Naive thymus-derived CD8-positive, alpha-beta T cell (primary cell): ENCODE results near the gene TNFRSF4. TPM values are rescaled to one million over a fixed set of nuclear protein-coding genes. Genes with fewer than 3 reads are reported as not detected.
"Not testable (repeated sequence)": the region's sequence is repeated elsewhere in the genome, so short reads cannot be mapped to it uniquely, and the experiment has no call there.

Experiments
- ATAC-seq, 2 donors: fragments of 150-1000 bp; cut with Tn5 transposase in 1 of 2; sonication (Bioruptor Pico), chemical (Tn5 transposase) in 1 of 2; 1 replicate in 1 of 2; 2 replicates in 1 of 2; pipeline ENCODE4 v1.10.0; 2021; ENCODE audit warnings: mild to moderate bottlenecking in 2 of 2, moderate library complexity in 2 of 2
- POLR2A ChIA-PET: fragments of 350-600 bp; sonication (Branson Sonifier 250); formaldehyde crosslinking; loops from one replicate; lab custom pipeline; 2021; ENCODE audit warnings: antibody characterized with exemption; lab: Charles Lee
- DNase-seq, 10 donors: peaks; one replicate each; pipeline versions ENCODE4 v3.0.0 to v3.0.0-alpha.2; 2020 to 2022
- H3K27ac Mint-ChIP-seq, 10 donors: one replicate each; pipeline ENCODE4 v1.8.0; 2020 to 2022; ENCODE audit warnings: mild to moderate bottlenecking in 10 of 10, mixed read lengths in 10 of 10, moderate library complexity in 4 of 10, inconsistent platforms in 1 of 10
- H3K27me3 Mint-ChIP-seq, 5 donors: one replicate each; pipeline ENCODE4 v1.8.0; 2021 to 2022; ENCODE audit warnings: mixed read lengths in 5 of 5
- H3K36me3 Mint-ChIP-seq, 3 donors: one replicate each; pipeline ENCODE4 v1.8.0; 2020 to 2022; ENCODE audit warnings: mixed read lengths in 3 of 3, mild to moderate bottlenecking in 2 of 3, inconsistent platforms in 1 of 3
- H3K4me1 Mint-ChIP-seq, 4 donors: one replicate each; pipeline ENCODE4 v1.8.0; 2021 to 2022; ENCODE audit warnings: mixed read lengths in 4 of 4
- H3K4me3 Mint-ChIP-seq, 10 donors: one replicate each; pipeline ENCODE4 v1.8.0; 2020 to 2022; ENCODE audit warnings: mild to moderate bottlenecking in 10 of 10, mixed read lengths in 10 of 10, moderate library complexity in 6 of 10, inconsistent platforms in 1 of 10
- H3K9me3 Mint-ChIP-seq, 9 donors: one replicate each; pipeline ENCODE4 v1.8.0; 2020 to 2022; ENCODE audit warnings: mixed read lengths in 9 of 9, mild to moderate bottlenecking in 3 of 9, inconsistent platforms in 1 of 9, moderate library complexity in 1 of 9
- polyA plus RNA-seq, 3 donors: library from polyadenylated mRNA; unstranded; fragments of 300-500 nt; fragmentation: Illumina TruSeq; gene quantifications; one replicate each; pipeline ENCODE4 v1.2.3, GENCODE V29; 2021
- total RNA-seq, 8 experiments: library from RNA in 2 of 8; stranded (reverse) in 2 of 8; gene quantifications; one replicate each; pipeline ENCODE4 v1.2.3 and lab custom pipeline; 2021 to 2026

The TNFRSF4 gene
- total and polyA plus RNA-seq, 5 experiments from 2014 or later: 0.30 to 0.73 (median 0.44) TPM

- Mint-ChIP-seq H3K4me1 (peaks cover 9 to 37% (median 25%) of the 10 kb centered on the region in 4 donors), H3K27me3 (no peaks in the 10 kb centered on the region), H3K36me3 (peaks cover 0 to 42% (median 0%) of the 10 kb centered on the region in 3 donors), H3K9me3 (no peaks in the 10 kb centered on the region), H3K4me3 (no peak overlapping the region), H3K27ac (no peak overlapping the region)
- DNase-seq (no peak), ATAC-seq (no peak)
- POLR2A ChIA-PET: no interaction called here
Observed at GRCh38 chr1:1253972-1254666, 40.2 kb upstream of the TNFRSF4 start.

GRCh38 chr1:1253314-1253713 is 39.4 kb upstream of the TNFRSF4 start:
- peak overlapping the region in 4 of 10 donors; percentile 31 to 80 (median 73) for H3K27ac Mint-ChIP-seq
- no peak overlapping the region for H3K4me3 Mint-ChIP-seq

GRCh38 chr1:1250786-1251284 is 36.9 kb upstream of the TNFRSF4 start:
- Mint-ChIP-seq H3K36me3 (peaks cover 0 to 20% (median 0%) of the 10 kb centered on the region in 3 donors), H3K9me3 (no peaks in the 10 kb centered on the region), H3K4me1 (peaks cover 6 to 30% (median 21%) of the 10 kb centered on the region in 4 donors), H3K4me3 (peak overlapping the region; percentile 41 to 90 (median 76)), H3K27me3 (peaks cover 0 to 1% (median 0%) of the 10 kb centered on the region in 5 donors), H3K27ac (peak overlapping the region; percentile 83 to 98 (median 95))
- peak in 9 of 10 donors; percentile 45 to 88 (median 79) for DNase-seq
- POLR2A ChIA-PET: interaction anchor here (0.8 to 1.8 kb wide), 15 partner anchors 8 to 309 kb away, joined by 3 to 8 read pairs (median 3); partner anchors contain the start of genes B3GALT6, C1orf159, TNFRSF4 and UBE2J2
- ATAC-seq: peak; percentile 98 to 99

More at GRCh38 chr1:1253314-1253713, 39.4 kb upstream of the TNFRSF4 start:
- Mint-ChIP-seq H3K36me3 (peaks cover 0 to 39% (median 0%) of the 10 kb centered on the region in 3 donors), H3K9me3 (no peaks in the 10 kb centered on the region), H3K27me3 (no peaks in the 10 kb centered on the region), H3K4me1 (peaks cover 9 to 37% (median 23%) of the 10 kb centered on the region in 4 donors)
- POLR2A ChIA-PET: interaction anchor here (1.3 kb wide), 1 partner anchor 21 kb away, joined by 4 read pairs; the partner anchor contains the start of gene B3GALT6
- DNase-seq (no peak), ATAC-seq (no peak)

- DNase-seq, H3K27me3 Mint-ChIP-seq, ATAC-seq, H3K36me3 Mint-ChIP-seq, H3K9me3 Mint-ChIP-seq: not testable (repeated sequence)
- POLR2A ChIA-PET: interaction anchor here (0.6 to 0.9 kb wide), 2 partner anchors 10 to 134 kb away, joined by 3 to 6 read pairs; no protein-coding TSS in a partner anchor
- H3K4me3 Mint-ChIP-seq: peak overlapping the region in 1 of 10 donors; percentile 27
- peak overlapping the region in 2 of 10 donors; percentile 46 to 48 for H3K27ac Mint-ChIP-seq
- peaks cover 6 to 26% (median 21%) of the 10 kb centered on the region in 4 donors for H3K4me1 Mint-ChIP-seq
Observed at GRCh38 chr1:1248009-1248913, 34.3 kb upstream of the TNFRSF4 start.

GRCh38 chr1:1247341-1247913 is 33.5 kb upstream of the TNFRSF4 start:
- H3K4me3 Mint-ChIP-seq: peak overlapping the region in 2 of 10 donors; percentile 11 to 20
- no peaks in the 10 kb centered on the region for H3K9me3 Mint-ChIP-seq
- H3K36me3 Mint-ChIP-seq: no peaks in the 10 kb centered on the region
- peaks cover 5 to 17% (median 17%) of the 10 kb centered on the region in 4 donors for H3K4me1 Mint-ChIP-seq
- ATAC-seq (no peak), DNase-seq (no peak)
- H3K27ac Mint-ChIP-seq: peak overlapping the region in 1 of 10 donors; percentile 48
- POLR2A ChIA-PET: interaction anchor here (0.5 to 0.9 kb wide), 2 partner anchors 10 to 235 kb away, joined by 3 to 4 read pairs; no protein-coding TSS in a partner anchor
- peaks cover 0 to 1% (median 0%) of the 10 kb centered on the region in 5 donors for H3K27me3 Mint-ChIP-seq

- no peak within 1 kb of the TSS for H3K27ac Mint-ChIP-seq
- no peaks in the 10 kb centered on the region for H3K9me3 Mint-ChIP-seq
- POLR2A ChIA-PET: interaction anchor here (0.5 to 0.9 kb wide), 2 partner anchors 11 to 234 kb away, joined by 3 to 4 read pairs; no protein-coding TSS in a partner anchor
- H3K27me3 Mint-ChIP-seq: peaks cover 0 to 1% (median 0%) of the 10 kb centered on the region in 5 donors
- peaks cover 5 to 16% (median 15%) of the 10 kb centered on the region in 4 donors for H3K4me1 Mint-ChIP-seq
- peak in 1 of 2 donors; percentile 18 for ATAC-seq
- no peaks in the 10 kb centered on the region for H3K36me3 Mint-ChIP-seq
- no peak for DNase-seq
- H3K4me3 Mint-ChIP-seq: peak within 1 kb of the TSS in 3 of 10 donors; percentile 11 to 29 (median 24)
Observed at GRCh38 chr1:1246577-1247340, 32.8 kb upstream of the TNFRSF4 start, which contains the start of gene C1QTNF12. TSS of gene C1QTNF12 (minus strand) at chr1:1246722. CDS start at chr1:1246690, 32 bp downstream.

GRCh38 chr1:1245817-1246576 is 32.0 kb upstream of the TNFRSF4 start:
- POLR2A ChIA-PET: interaction anchor here (0.6 kb wide), 1 partner anchor 160 kb away, joined by 4 read pairs; no protein-coding TSS in a partner anchor
- Mint-ChIP-seq H3K27ac (no peak overlapping the region), H3K36me3 (no peaks in the 10 kb centered on the region), H3K4me1 (peaks cover 4 to 13% (median 13%) of the 10 kb centered on the region in 4 donors), H3K27me3 (peaks cover 0 to 1% (median 0%) of the 10 kb centered on the region in 5 donors), H3K4me3 (peak overlapping the region in 2 of 10 donors; percentile 24 to 29), H3K9me3 (no peaks in the 10 kb centered on the region)
- DNase-seq: no peak
- no peak for ATAC-seq

GRCh38 chr1:1245178-1245816 is 31.3 kb upstream of the TNFRSF4 start:
- POLR2A ChIA-PET: no interaction called here
- H3K4me1 Mint-ChIP-seq: peaks cover 2 to 7% (median 7%) of the 10 kb centered on the region in 4 donors
- H3K27ac Mint-ChIP-seq: no peak overlapping the region
- ATAC-seq: no peak
- no peaks in the 10 kb centered on the region for H3K9me3 Mint-ChIP-seq
- no peak overlapping the region for H3K4me3 Mint-ChIP-seq
- peaks cover 0 to 1% (median 0%) of the 10 kb centered on the region in 5 donors for H3K27me3 Mint-ChIP-seq
- no peaks in the 10 kb centered on the region for H3K36me3 Mint-ChIP-seq
- no peak for DNase-seq

- H3K27me3 Mint-ChIP-seq: peaks cover 0 to 1% (median 0%) of the 10 kb centered on the region in 5 donors
- no peak overlapping the region for H3K27ac Mint-ChIP-seq
- ATAC-seq: no peak
- POLR2A ChIA-PET: no interaction called here
- peaks cover 0 to 2% (median 0%) of the 10 kb centered on the region in 4 donors for H3K4me1 Mint-ChIP-seq
- no peak overlapping the region for H3K4me3 Mint-ChIP-seq
- no peaks in the 10 kb centered on the region for H3K36me3 Mint-ChIP-seq
- peak in 1 of 10 donors; percentile 30 for DNase-seq
- H3K9me3 Mint-ChIP-seq: no peaks in the 10 kb centered on the region
Observed at GRCh38 chr1:1244192-1244811, 30.3 kb upstream of the TNFRSF4 start.

- H3K27ac Mint-ChIP-seq: no peak overlapping the region
- DNase-seq (no peak), ATAC-seq (no peak)
- POLR2A ChIA-PET: interaction anchor here (1.0 kb wide), 1 partner anchor 94 kb away, joined by 3 read pairs; no protein-coding TSS in a partner anchor
- H3K36me3 Mint-ChIP-seq: no peaks in the 10 kb centered on the region
- H3K27me3 Mint-ChIP-seq: peaks cover 0 to 1% (median 0%) of the 10 kb centered on the region in 5 donors
- peaks cover 0 to 2% (median 0%) of the 10 kb centered on the region in 4 donors for H3K4me1 Mint-ChIP-seq
- H3K9me3 Mint-ChIP-seq: no peaks in the 10 kb centered on the region
- H3K4me3 Mint-ChIP-seq: peak overlapping the region in 1 of 10 donors; percentile 20
Observed at GRCh38 chr1:1243807-1244191, 29.8 kb upstream of the TNFRSF4 start.
